ENCODE measurements around the gene DROSHA.

DROSHA gene

DNA sequence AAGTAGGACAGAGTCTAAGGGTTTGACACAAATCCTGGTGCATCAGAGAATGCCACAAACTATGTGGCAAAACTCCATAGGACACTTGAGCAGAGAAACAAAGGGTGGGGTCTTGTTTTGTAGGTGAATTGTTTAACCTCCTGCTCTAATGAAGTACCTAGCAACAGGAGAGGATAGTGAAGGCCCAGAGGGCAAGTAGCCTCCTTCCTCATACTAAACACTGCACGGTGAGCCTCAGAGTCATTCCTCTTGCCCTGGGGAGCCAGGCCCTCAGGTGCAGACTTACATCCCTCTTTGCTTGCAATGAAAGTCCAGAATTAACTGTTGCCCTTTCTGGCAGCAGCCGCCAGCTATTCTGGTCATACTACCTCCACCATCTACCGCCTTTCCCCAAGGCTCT lies 166.1 kb downstream of the DROSHA start:
- TF ChIP-seq REST (IDR thresholded peaks at IDR 0.05; ENCODE audit: insufficient read depth in 1 of 2, low read depth in 2 of 2, low read length in 2 of 2) (no peak), POLR2AphosphoS5 (IDR thresholded peaks at IDR 0.05; ENCODE audit: low read depth, low read length) (no peak), FOXP2 (optimal IDR thresholded peaks at IDR 0.05; ENCODE audit: borderline replicate concordance, extremely low read depth, extremely low read length, insufficient read depth) (no peak), SIN3A (IDR thresholded peaks at IDR 0.05; ENCODE audit: borderline replicate concordance, insufficient read depth, low read length) (no peak), TAF1 (IDR thresholded peaks at IDR 0.05; ENCODE audit: borderline replicate concordance, insufficient read depth, low read length) (no peak)

GRCh38 chr5:31364881-31365636 lies 166.8 kb downstream of the DROSHA start:
- TF ChIP-seq POLR2AphosphoS5 (IDR thresholded peaks at IDR 0.05; ENCODE audit: low read depth, low read length) (no peak), REST (IDR thresholded peaks at IDR 0.05; ENCODE audit: insufficient read depth in 1 of 2, low read depth in 2 of 2, low read length in 2 of 2) (no peak), FOXP2 (optimal IDR thresholded peaks at IDR 0.05; ENCODE audit: borderline replicate concordance, extremely low read depth, extremely low read length, insufficient read depth) (no peak), TAF1 (IDR thresholded peaks at IDR 0.05; ENCODE audit: borderline replicate concordance, insufficient read depth, low read length) (no peak), SIN3A (IDR thresholded peaks at IDR 0.05; ENCODE audit: borderline replicate concordance, insufficient read depth, low read length) (no peak)

GRCh38 chr5:31362931-31363568 lies 168.8 kb downstream of the DROSHA start:
- no peak for TF ChIP-seq REST (IDR thresholded peaks at IDR 0.05; ENCODE audit: insufficient read depth in 1 of 2, low read depth in 2 of 2, low read length in 2 of 2)
- no peak for TF ChIP-seq TAF1 (IDR thresholded peaks at IDR 0.05; ENCODE audit: borderline replicate concordance, insufficient read depth, low read length)
- TF ChIP-seq POLR2AphosphoS5 (IDR thresholded peaks at IDR 0.05; ENCODE audit: low read depth, low read length): no peak
- TF ChIP-seq FOXP2 (optimal IDR thresholded peaks at IDR 0.05; ENCODE audit: borderline replicate concordance, extremely low read depth, extremely low read length, insufficient read depth): no peak
- TF ChIP-seq SIN3A (IDR thresholded peaks at IDR 0.05; ENCODE audit: borderline replicate concordance, insufficient read depth, low read length): no peak

DNA sequence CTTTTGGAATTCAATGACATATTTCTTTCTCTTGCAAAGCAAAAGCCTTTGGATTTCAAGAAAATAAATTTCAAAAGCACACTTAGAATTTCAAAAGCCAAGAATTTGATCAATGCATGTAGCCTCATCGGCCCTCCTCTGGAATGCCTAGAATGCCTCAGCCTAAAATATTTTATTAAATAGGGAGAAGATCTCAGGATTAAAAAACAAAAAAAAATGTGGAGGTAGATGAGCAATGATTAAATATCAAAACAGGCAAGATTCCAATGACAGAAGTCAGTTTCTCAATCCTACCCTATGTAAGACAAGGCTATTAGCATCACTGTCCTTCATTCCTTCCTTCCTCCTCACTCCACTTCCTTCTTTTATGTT lies 169.4 kb downstream of the DROSHA start:
- TF ChIP-seq SIN3A (IDR thresholded peaks at IDR 0.05; ENCODE audit: borderline replicate concordance, insufficient read depth, low read length) (no peak), REST (IDR thresholded peaks at IDR 0.05; ENCODE audit: insufficient read depth in 1 of 2, low read depth in 2 of 2, low read length in 2 of 2) (no peak), POLR2AphosphoS5 (IDR thresholded peaks at IDR 0.05; ENCODE audit: low read depth, low read length) (no peak), TAF1 (IDR thresholded peaks at IDR 0.05; ENCODE audit: borderline replicate concordance, insufficient read depth, low read length) (no peak), FOXP2 (optimal IDR thresholded peaks at IDR 0.05; ENCODE audit: borderline replicate concordance, extremely low read depth, extremely low read length, insufficient read depth) (no peak)
